H1 (cell line): Measurements from ENCODE around the gene DYDC2. TPM values are rescaled to one million over a fixed set of nuclear protein-coding genes. Genes with fewer than 3 reads are reported as not detected.

Experiments used
- CEBPB ChIP-seq: IDR thresholded peaks from 2 replicates; pipeline ENCODE4 v1.6.1; 2012; ENCODE audit warnings: low read depth, low read length
- KDM4A ChIP-seq: IDR thresholded peaks from one replicate; pipeline ENCODE4 v1.7.1; 2012; ENCODE audit warnings: low read depth, mild to moderate bottlenecking, moderate library complexity, low read length, inconsistent platforms; ENCODE audit not compliant: severe bottlenecking
- RFX5 ChIP-seq: IDR thresholded peaks from 2 replicates; pipeline ENCODE4 v1.6.1; 2011; ENCODE audit warnings: low read depth, low read length, improper control_type of control experiment, borderline replicate concordance
- RXRA ChIP-seq: IDR thresholded peaks from 2 replicates; pipeline ENCODE4 v1.6.1; 2011; ENCODE audit warnings: low read depth, mild to moderate bottlenecking, low read length, moderate library complexity; ENCODE audit not compliant: insufficient read depth
- SRF ChIP-seq: IDR thresholded peaks from 2 replicates; pipeline ENCODE4 v1.6.1; 2011; ENCODE audit warnings: mild to moderate bottlenecking, low read depth, low read length, moderate library complexity
- TBP ChIP-seq: IDR thresholded peaks from 2 replicates; pipeline ENCODE4 v1.6.1; 2011; ENCODE audit warnings: low read depth, low read length, improper control_type of control experiment
- polyA plus RNA-seq, 7 experiments: library from polyadenylated mRNA; depleted of rRNA in 3 of 7; stranded (reverse) in 5 of 7; unstranded in 2 of 7; fragments of >200 nt in 5 of 7; fragments of 200-250 nt in 2 of 7; gene quantifications; 1 replicate in 5 of 7; 2 replicates in 1 of 7; 4 replicates in 1 of 7; pipeline versions ENCODE4 v1.2.1 to v1.2.3, GENCODE V29; 2011 to 2013; ENCODE audit warnings: missing spikeins in 2 of 7, mixed read lengths in 2 of 7
- total RNA-seq: library from RNA; stranded (reverse); fragmentation: NEBNext Ultra II Directional; extraction: Animal tissue kit (Norgen Biotek cat#: 25700); gene quantifications from 2 replicates; pipeline ENCODE4 v1.2.1, GENCODE V29; 2021
- TF ChIP-seq, protein P1 (sequence below): fragments of 300-600 bp; sonication (generic); IDR thresholded peaks from 2 replicates; pipeline ENCODE4 v1.7.1; 2012; ENCODE audit warnings: low read length, moderate library complexity, mild to moderate bottlenecking, inconsistent platforms; ENCODE audit not compliant: insufficient replicate concordance
- TF ChIP-seq, protein P2 (sequence below): IDR thresholded peaks from 2 replicates; pipeline ENCODE4 v1.6.1; 2012; ENCODE audit warnings: low read length, inconsistent platforms

DYDC2 gene
- total and polyA plus RNA-seq, 2 of the 8 experiments (the other 6 are each of a cell fraction or from before 2014, with no cell fraction given): 1.5 to 5.2 TPM

DNA sequence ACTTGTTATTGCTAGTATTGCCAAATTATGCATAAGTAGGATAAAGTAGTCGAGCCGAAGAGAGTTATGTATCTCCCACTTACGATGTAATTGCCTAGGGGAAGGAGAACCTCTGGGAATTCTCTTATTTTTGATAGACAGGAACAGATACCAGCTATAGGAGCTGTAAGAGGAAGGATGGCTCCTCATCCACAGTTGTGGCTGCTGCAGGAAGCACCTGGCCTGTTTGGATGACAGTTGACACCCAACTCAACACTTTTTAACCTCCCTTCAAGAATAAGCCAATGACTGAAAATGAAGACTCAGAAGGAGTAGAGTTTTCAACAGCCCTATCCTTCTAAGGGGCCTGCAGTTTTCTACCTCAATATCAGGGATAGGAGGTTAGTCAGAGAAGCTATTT lies 6.3 kb upstream of the DYDC2 start (continued):
- TF ChIP-seq, protein P1, sequence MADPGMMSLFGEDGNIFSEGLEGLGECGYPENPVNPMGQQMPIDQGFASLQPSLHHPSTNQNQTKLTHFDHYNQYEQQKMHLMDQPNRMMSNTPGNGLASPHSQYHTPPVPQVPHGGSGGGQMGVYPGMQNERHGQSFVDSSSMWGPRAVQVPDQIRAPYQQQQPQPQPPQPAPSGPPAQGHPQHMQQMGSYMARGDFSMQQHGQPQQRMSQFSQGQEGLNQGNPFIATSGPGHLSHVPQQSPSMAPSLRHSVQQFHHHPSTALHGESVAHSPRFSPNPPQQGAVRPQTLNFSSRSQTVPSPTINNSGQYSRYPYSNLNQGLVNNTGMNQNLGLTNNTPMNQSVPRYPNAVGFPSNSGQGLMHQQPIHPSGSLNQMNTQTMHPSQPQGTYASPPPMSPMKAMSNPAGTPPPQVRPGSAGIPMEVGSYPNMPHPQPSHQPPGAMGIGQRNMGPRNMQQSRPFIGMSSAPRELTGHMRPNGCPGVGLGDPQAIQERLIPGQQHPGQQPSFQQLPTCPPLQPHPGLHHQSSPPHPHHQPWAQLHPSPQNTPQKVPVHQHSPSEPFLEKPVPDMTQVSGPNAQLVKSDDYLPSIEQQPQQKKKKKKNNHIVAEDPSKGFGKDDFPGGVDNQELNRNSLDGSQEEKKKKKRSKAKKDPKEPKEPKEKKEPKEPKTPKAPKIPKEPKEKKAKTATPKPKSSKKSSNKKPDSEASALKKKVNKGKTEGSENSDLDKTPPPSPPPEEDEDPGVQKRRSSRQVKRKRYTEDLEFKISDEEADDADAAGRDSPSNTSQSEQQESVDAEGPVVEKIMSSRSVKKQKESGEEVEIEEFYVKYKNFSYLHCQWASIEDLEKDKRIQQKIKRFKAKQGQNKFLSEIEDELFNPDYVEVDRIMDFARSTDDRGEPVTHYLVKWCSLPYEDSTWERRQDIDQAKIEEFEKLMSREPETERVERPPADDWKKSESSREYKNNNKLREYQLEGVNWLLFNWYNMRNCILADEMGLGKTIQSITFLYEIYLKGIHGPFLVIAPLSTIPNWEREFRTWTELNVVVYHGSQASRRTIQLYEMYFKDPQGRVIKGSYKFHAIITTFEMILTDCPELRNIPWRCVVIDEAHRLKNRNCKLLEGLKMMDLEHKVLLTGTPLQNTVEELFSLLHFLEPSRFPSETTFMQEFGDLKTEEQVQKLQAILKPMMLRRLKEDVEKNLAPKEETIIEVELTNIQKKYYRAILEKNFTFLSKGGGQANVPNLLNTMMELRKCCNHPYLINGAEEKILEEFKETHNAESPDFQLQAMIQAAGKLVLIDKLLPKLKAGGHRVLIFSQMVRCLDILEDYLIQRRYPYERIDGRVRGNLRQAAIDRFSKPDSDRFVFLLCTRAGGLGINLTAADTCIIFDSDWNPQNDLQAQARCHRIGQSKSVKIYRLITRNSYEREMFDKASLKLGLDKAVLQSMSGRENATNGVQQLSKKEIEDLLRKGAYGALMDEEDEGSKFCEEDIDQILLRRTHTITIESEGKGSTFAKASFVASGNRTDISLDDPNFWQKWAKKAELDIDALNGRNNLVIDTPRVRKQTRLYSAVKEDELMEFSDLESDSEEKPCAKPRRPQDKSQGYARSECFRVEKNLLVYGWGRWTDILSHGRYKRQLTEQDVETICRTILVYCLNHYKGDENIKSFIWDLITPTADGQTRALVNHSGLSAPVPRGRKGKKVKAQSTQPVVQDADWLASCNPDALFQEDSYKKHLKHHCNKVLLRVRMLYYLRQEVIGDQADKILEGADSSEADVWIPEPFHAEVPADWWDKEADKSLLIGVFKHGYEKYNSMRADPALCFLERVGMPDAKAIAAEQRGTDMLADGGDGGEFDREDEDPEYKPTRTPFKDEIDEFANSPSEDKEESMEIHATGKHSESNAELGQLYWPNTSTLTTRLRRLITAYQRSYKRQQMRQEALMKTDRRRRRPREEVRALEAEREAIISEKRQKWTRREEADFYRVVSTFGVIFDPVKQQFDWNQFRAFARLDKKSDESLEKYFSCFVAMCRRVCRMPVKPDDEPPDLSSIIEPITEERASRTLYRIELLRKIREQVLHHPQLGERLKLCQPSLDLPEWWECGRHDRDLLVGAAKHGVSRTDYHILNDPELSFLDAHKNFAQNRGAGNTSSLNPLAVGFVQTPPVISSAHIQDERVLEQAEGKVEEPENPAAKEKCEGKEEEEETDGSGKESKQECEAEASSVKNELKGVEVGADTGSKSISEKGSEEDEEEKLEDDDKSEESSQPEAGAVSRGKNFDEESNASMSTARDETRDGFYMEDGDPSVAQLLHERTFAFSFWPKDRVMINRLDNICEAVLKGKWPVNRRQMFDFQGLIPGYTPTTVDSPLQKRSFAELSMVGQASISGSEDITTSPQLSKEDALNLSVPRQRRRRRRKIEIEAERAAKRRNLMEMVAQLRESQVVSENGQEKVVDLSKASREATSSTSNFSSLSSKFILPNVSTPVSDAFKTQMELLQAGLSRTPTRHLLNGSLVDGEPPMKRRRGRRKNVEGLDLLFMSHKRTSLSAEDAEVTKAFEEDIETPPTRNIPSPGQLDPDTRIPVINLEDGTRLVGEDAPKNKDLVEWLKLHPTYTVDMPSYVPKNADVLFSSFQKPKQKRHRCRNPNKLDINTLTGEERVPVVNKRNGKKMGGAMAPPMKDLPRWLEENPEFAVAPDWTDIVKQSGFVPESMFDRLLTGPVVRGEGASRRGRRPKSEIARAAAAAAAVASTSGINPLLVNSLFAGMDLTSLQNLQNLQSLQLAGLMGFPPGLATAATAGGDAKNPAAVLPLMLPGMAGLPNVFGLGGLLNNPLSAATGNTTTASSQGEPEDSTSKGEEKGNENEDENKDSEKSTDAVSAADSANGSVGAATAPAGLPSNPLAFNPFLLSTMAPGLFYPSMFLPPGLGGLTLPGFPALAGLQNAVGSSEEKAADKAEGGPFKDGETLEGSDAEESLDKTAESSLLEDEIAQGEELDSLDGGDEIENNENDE: no peak
- no peak for TF ChIP-seq KDM4A
- TF ChIP-seq RFX5: no peak
- TF ChIP-seq, protein P2, sequence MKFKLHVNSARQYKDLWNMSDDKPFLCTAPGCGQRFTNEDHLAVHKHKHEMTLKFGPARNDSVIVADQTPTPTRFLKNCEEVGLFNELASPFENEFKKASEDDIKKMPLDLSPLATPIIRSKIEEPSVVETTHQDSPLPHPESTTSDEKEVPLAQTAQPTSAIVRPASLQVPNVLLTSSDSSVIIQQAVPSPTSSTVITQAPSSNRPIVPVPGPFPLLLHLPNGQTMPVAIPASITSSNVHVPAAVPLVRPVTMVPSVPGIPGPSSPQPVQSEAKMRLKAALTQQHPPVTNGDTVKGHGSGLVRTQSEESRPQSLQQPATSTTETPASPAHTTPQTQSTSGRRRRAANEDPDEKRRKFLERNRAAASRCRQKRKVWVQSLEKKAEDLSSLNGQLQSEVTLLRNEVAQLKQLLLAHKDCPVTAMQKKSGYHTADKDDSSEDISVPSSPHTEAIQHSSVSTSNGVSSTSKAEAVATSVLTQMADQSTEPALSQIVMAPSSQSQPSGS: no peak
- TF ChIP-seq TBP: no peak
- no peak for TF ChIP-seq CEBPB
- TF ChIP-seq SRF: no peak
- no peak for TF ChIP-seq RXRA
- TF ChIP-seq, all 59 proteins: peak for 0
